Activated T-helper 17 cell treated with anti-CD3 and anti-CD28 coated beads, Interleukin-2, amount 50 U/mL, for 72 hours (primary cell): ENCODE measurements around the gene IARS2. TPM values are rescaled to one million over a fixed set of nuclear protein-coding genes. Genes with fewer than 3 reads are reported as not detected.
"Not testable (repeated sequence)": the region's sequence is repeated elsewhere in the genome, so short reads cannot be mapped to it uniquely, and the experiment has no call there.

ENCODE experiments used
- ATAC-seq: fragments of 150-1000 bp; cut with Tn5 transposase; replicated peaks from 2 replicates; pipeline ENCODE4 v1.10.0; 2021; ENCODE audit warnings: mild to moderate bottlenecking, moderate library complexity
- H3K27ac Mint-ChIP-seq: one replicate; pipeline ENCODE4 v1.8.0; 2022; ENCODE audit warnings: mixed read lengths
- H3K27me3 Mint-ChIP-seq: one replicate; pipeline ENCODE4 v1.8.0; 2022; ENCODE audit warnings: mixed read lengths
- H3K36me3 Mint-ChIP-seq: one replicate; pipeline ENCODE4 v1.8.0; 2022; ENCODE audit warnings: low read depth, mild to moderate bottlenecking, mixed read lengths
- H3K4me1 Mint-ChIP-seq: one replicate; pipeline ENCODE4 v1.8.0; 2022; ENCODE audit warnings: mixed read lengths
- H3K4me3 Mint-ChIP-seq: one replicate; pipeline ENCODE4 v1.8.0; 2022; ENCODE audit warnings: mild to moderate bottlenecking, mixed read lengths
- H3K9me3 Mint-ChIP-seq: one replicate; pipeline ENCODE4 v1.8.0; 2022; ENCODE audit warnings: mixed read lengths
- total RNA-seq, 2 donors: library from RNA; stranded (reverse); gene quantifications; one replicate each; pipeline ENCODE4 v1.2.3, GENCODE V29; 2022

IARS2 gene
- total RNA-seq, 2 donors from 2014 or later, result 56.0 to 83.6 TPM

- Mint-ChIP-seq H3K36me3 (no peaks in the 10 kb centered on the region), H3K9me3 (no peaks in the 10 kb centered on the region), H3K27ac (peak within 1 kb of the TSS; percentile 87), H3K27me3 (no peaks in the 10 kb centered on the region), H3K4me1 (no peaks in the 10 kb centered on the region), H3K4me3 (peak within 1 kb of the TSS; percentile 90)
- ATAC-seq, result peak; percentile 79
These were observed 4.0 kb upstream of the IARS2 start, which contains the start of gene BPNT1 for GRCh38 chr1:220089650-220090556. BPNT1 (minus strand) TSS chr1:220089788; CDS start chr1:220079846, 9,942 bp downstream.

- ATAC-seq, result no peak
- peaks cover 27% of the 10 kb centered on the region for H3K36me3 Mint-ChIP-seq
These were observed 1.2 kb upstream of the IARS2 start for GRCh38 chr1:220092694-220093093.

DNA sequence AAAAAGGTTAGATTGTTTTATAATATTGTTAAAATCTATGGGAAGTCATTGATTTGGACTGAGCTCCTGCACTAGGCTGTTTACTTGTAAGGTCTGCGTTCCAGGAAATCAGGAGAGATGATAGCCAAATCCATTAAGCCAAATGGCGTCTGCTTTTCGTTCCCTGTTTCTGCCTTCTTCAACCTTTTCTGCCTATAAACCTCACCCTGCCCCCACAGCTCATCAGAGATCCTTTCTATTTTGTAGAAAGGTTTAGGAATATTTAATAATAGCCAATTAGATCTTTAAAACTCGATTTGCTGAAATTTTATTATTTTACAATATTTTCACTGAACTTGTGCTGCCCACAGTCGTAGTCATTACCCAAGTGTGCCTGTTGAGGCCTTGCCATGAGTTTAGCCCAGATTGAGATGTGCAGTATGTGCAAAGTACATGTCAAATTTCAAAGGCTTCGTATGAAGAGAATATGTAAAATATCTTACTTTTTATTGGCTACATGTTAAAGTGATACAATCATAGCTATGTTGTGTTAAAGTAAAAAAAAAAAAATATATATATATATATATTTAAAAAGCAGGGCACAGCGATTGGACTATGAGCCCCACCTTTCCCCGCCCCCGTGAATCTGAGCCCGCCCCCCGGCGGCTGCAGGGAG lies 444 bp upstream of the IARS2 start:
- H3K36me3 Mint-ChIP-seq, result peaks cover 35% of the 10 kb centered on the region
- no peaks in the 10 kb centered on the region for H3K27me3 Mint-ChIP-seq
- H3K4me3 Mint-ChIP-seq, result peak overlapping the region; percentile 72
- no peaks in the 10 kb centered on the region for H3K9me3 Mint-ChIP-seq
- ATAC-seq, result peak; percentile 1
- peak overlapping the region; percentile 50 for H3K27ac Mint-ChIP-seq
- H3K4me1 Mint-ChIP-seq, result peaks cover 9% of the 10 kb centered on the region

More at GRCh38 chr1:220092694-220093093, 1.2 kb upstream of the IARS2 start:
- Mint-ChIP-seq H3K27ac (no peak overlapping the region), H3K9me3 (no peaks in the 10 kb centered on the region), H3K27me3 (no peaks in the 10 kb centered on the region), H3K4me3 (peak overlapping the region; percentile 72), H3K4me1 (peaks cover 9% of the 10 kb centered on the region)

DNA sequence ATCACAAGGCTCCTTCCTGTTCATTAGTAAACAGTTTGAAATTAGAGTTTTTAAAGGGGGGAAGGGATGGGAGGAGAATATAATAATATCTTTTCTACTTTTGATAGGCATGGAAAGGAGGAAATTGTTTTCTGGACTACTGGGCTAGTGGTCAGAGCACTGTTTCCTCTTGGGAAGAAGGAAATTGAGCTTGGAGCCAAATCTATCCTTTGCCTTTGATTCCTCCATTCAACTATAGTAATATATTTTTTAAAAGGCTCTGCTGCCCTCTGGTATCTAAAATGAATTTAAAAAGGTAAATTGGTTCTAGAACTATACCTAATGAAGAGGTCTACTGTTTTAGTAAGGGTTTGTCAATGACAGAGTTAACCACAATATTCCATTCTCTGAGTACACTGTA lies 5.9 kb downstream of the IARS2 start:
- no peak overlapping the region for H3K4me3 Mint-ChIP-seq
- H3K4me1 Mint-ChIP-seq, result peaks cover 9% of the 10 kb centered on the region
- peaks cover 95% of the 10 kb centered on the region for H3K36me3 Mint-ChIP-seq
- H3K9me3 Mint-ChIP-seq, result no peaks in the 10 kb centered on the region
- ATAC-seq, result no peak
- H3K27ac Mint-ChIP-seq, result no peak overlapping the region
- no peaks in the 10 kb centered on the region for H3K27me3 Mint-ChIP-seq

GRCh38 chr1:220110473-220110872 lies 16.5 kb downstream of the IARS2 start:
- peaks cover 99% of the 10 kb centered on the region for H3K36me3 Mint-ChIP-seq
- H3K4me3 Mint-ChIP-seq, H3K9me3 Mint-ChIP-seq, H3K27me3 Mint-ChIP-seq, ATAC-seq, H3K27ac Mint-ChIP-seq, H3K4me1 Mint-ChIP-seq: not testable (repeated sequence)

GRCh38 chr1:220112600-220112999 lies 18.7 kb downstream of the IARS2 start:
- not testable (repeated sequence) for H3K9me3 Mint-ChIP-seq, ATAC-seq, H3K27me3 Mint-ChIP-seq, H3K4me3 Mint-ChIP-seq, H3K27ac Mint-ChIP-seq, H3K4me1 Mint-ChIP-seq
- peaks cover 99% of the 10 kb centered on the region for H3K36me3 Mint-ChIP-seq

DNA sequence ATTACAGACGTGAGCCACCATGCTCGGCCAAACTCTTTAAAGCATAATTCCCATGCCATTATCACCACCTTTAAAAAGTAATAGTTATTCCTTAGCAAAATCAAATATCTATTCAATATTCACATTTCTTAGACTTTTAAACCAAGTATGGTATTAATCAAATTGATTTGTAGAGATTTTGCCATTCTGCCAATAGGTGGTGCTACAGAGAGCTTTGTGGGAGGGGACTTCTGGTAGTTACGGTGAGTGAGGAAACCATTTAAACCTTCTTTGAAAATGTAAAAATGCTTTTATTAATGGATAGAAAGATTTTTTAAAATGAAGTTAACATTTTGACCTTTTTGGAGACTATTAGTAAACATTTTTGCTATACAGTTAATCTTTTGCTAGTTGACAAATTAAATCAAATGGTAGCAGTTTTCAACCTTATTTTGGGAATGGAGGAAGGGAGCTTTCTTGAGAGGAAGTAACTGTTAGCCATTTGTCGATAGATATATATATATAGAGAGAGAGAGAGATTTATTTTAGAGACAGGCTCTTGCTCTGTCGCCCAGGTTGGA lies 19.3 kb downstream of the IARS2 start:
- Mint-ChIP-seq H3K4me1 (peaks cover 4% of the 10 kb centered on the region), H3K36me3 (peaks cover 99% of the 10 kb centered on the region), H3K27me3 (no peaks in the 10 kb centered on the region), H3K27ac (no peak overlapping the region), H3K4me3 (peak overlapping the region; percentile 33), H3K9me3 (no peaks in the 10 kb centered on the region)
- peak; percentile 61 for ATAC-seq

- no peak for ATAC-seq
- H3K36me3 Mint-ChIP-seq, result peaks cover 62% of the 10 kb centered on the region
- peaks cover 4% of the 10 kb centered on the region for H3K4me1 Mint-ChIP-seq
- no peak overlapping the region for H3K4me3 Mint-ChIP-seq
- no peak overlapping the region for H3K27ac Mint-ChIP-seq
- H3K27me3 Mint-ChIP-seq, result no peaks in the 10 kb centered on the region
- no peaks in the 10 kb centered on the region for H3K9me3 Mint-ChIP-seq
These were observed 25.1 kb downstream of the IARS2 start for GRCh38 chr1:220119043-220119512.

- Mint-ChIP-seq H3K4me1 (peaks cover 13% of the 10 kb centered on the region), H3K4me3 (no peak overlapping the region), H3K36me3 (peaks cover 60% of the 10 kb centered on the region), H3K27ac (peak overlapping the region; percentile 27), H3K9me3 (no peaks in the 10 kb centered on the region), H3K27me3 (no peaks in the 10 kb centered on the region)
- ATAC-seq, result no peak
These were observed 28.0 kb downstream of the IARS2 start for GRCh38 chr1:220121791-220122530.

DNA sequence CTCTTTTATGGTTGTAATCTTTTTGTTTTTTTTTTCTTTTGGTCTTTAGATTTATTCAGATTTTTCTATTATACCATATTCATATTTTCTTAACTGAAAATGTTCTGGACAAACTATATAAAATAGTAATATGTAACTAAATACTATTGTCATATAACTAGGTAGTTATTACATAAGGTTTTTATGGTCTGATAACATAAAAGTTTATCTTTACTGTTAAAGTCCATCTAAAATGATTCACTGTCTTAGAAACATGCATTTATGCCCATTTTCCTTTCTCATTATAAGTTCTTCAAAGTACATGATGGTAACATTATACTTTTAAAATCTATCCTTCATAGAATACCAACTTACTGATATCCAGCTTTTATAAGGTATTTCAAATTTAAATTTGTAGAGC lies 29.1 kb downstream of the IARS2 start:
- Mint-ChIP-seq H3K4me1 (peaks cover 13% of the 10 kb centered on the region), H3K36me3 (peaks cover 60% of the 10 kb centered on the region), H3K27me3 (no peaks in the 10 kb centered on the region), H3K9me3 (no peaks in the 10 kb centered on the region), H3K27ac (no peak overlapping the region), H3K4me3 (no peak overlapping the region)
- no peak for ATAC-seq

- Mint-ChIP-seq H3K27ac (no peak overlapping the region), H3K4me3 (no peak overlapping the region), H3K36me3 (peaks cover 60% of the 10 kb centered on the region), H3K9me3 (no peaks in the 10 kb centered on the region), H3K4me1 (peaks cover 13% of the 10 kb centered on the region), H3K27me3 (no peaks in the 10 kb centered on the region)
- no peak for ATAC-seq
These were observed 30.0 kb downstream of the IARS2 start for GRCh38 chr1:220123889-220124288.

- Mint-ChIP-seq H3K4me3 (no peak overlapping the region), H3K4me1 (peaks cover 15% of the 10 kb centered on the region), H3K9me3 (no peaks in the 10 kb centered on the region), H3K36me3 (peaks cover 64% of the 10 kb centered on the region), H3K27me3 (no peaks in the 10 kb centered on the region), H3K27ac (no peak overlapping the region)
- ATAC-seq, result no peak
These were observed 30.6 kb downstream of the IARS2 start for GRCh38 chr1:220124542-220124941.

DNA sequence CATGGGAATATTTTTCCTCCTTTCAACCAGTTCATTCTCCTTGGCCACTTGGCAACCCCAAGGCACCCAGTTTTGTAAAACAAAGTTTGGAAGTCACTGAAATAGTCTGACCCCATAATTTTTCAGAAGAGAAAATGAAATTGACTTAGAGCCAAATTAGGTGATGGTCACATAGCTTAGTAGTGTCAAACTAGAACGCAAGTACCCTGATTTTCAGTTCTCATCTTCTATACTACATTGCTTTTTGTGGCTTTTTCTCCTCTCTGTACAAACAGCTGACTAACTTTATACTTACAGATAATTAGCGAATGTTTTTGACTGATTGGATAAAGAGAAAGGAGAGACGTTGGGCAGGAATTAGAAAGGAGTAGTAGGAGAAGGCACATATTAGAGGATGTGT lies 33.1 kb downstream of the IARS2 start:
- no peak for ATAC-seq
- no peaks in the 10 kb centered on the region for H3K27me3 Mint-ChIP-seq
- no peak overlapping the region for H3K27ac Mint-ChIP-seq
- peaks cover 73% of the 10 kb centered on the region for H3K36me3 Mint-ChIP-seq
- peaks cover 23% of the 10 kb centered on the region for H3K4me1 Mint-ChIP-seq
- H3K9me3 Mint-ChIP-seq, result no peaks in the 10 kb centered on the region
- H3K4me3 Mint-ChIP-seq, result no peak overlapping the region
